Stimulated activated effector memory CD8-positive, alpha-beta T cell treated with anti-CD3 and anti-CD28 coated beads, Interleukin-12 subunit alpha, Interleukin-12 subunit beta, amount 100 ng/mL, for 72 hours (primary cell): ENCODE data around the gene TEF.

ENCODE experiments used
- ATAC-seq: fragments of 150-1000 bp; cut with Tn5 transposase; 2 replicates; pipeline ENCODE4 v1.10.0; 2021
- DNase-seq, 2 donors: peaks; one replicate each; pipeline ENCODE4 v3.0.0; 2021 to 2022; ENCODE audit warnings: low spot score in 2 of 2
- H3K27ac Mint-ChIP-seq: one replicate; pipeline ENCODE4 v1.8.0; 2022; ENCODE audit warnings: mild to moderate bottlenecking, mixed read lengths
- H3K36me3 Mint-ChIP-seq: one replicate; pipeline ENCODE4 v1.8.0; 2022; ENCODE audit warnings: mild to moderate bottlenecking, mixed read lengths
- H3K4me1 Mint-ChIP-seq: one replicate; pipeline ENCODE4 v1.8.0; 2022; ENCODE audit warnings: mixed read lengths
- H3K4me3 Mint-ChIP-seq: one replicate; pipeline ENCODE4 v1.8.0; 2022; ENCODE audit warnings: mild to moderate bottlenecking, mixed read lengths
- H3K9me3 Mint-ChIP-seq: one replicate; pipeline ENCODE4 v1.8.0; 2022; ENCODE audit warnings: mixed read lengths

The TEF gene, protein sequence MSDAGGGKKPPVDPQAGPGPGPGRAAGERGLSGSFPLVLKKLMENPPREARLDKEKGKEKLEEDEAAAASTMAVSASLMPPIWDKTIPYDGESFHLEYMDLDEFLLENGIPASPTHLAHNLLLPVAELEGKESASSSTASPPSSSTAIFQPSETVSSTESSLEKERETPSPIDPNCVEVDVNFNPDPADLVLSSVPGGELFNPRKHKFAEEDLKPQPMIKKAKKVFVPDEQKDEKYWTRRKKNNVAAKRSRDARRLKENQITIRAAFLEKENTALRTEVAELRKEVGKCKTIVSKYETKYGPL

DNA sequence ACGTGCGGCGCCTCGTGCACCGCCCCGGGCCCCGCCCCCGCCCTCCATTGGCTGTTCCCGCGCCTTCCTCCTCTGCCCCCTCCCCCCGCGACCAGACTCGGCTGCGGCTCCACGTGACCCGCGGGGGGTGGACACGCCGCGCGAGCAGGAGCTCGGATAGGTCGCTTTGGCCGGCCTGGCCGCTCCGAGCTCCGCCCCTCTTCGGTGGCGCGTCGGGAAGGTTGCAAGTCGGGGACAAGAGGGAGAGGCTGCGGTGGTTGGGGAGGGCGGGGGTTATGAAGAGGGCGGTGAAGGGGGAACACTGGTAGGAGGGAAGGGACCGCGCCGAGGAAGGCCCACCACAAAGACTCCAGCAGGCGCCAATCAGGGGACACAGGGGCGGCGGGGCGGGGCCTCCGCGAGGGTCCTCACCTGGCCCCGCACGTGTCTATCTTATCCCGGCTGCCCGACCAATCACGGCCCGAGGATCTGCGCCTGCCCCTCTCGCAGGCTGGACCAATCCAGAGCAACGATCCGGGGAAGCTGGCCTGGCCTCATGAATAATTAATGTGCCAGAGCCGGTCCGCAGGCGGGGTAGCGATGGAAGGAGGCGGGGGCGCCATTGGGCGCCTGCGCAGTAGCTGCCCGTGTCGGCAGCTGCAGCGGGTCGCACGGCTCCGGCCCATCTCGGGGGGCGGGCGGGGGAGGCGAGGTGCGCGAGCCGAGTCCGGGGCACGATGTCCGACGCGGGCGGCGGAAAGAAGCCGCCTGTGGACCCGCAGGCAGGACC lies at the start of gene TEF:
TSS of gene TEF (plus strand) at position 614 of the 769 bp plus-strand sequence. CDS start at position 717, 103 bp downstream.
- peaks cover 20% of the 10 kb centered on the region for H3K4me1 Mint-ChIP-seq
- H3K4me3 Mint-ChIP-seq: peak within 1 kb of the TSS; percentile 82
- DNase-seq (peak; percentile 93 to 96), ATAC-seq (peak; percentile 94)
- H3K9me3 Mint-ChIP-seq: no peaks in the 10 kb centered on the region
- peaks cover 7% of the 10 kb centered on the region for H3K36me3 Mint-ChIP-seq
- peak within 1 kb of the TSS; percentile 98 for H3K27ac Mint-ChIP-seq

DNA sequence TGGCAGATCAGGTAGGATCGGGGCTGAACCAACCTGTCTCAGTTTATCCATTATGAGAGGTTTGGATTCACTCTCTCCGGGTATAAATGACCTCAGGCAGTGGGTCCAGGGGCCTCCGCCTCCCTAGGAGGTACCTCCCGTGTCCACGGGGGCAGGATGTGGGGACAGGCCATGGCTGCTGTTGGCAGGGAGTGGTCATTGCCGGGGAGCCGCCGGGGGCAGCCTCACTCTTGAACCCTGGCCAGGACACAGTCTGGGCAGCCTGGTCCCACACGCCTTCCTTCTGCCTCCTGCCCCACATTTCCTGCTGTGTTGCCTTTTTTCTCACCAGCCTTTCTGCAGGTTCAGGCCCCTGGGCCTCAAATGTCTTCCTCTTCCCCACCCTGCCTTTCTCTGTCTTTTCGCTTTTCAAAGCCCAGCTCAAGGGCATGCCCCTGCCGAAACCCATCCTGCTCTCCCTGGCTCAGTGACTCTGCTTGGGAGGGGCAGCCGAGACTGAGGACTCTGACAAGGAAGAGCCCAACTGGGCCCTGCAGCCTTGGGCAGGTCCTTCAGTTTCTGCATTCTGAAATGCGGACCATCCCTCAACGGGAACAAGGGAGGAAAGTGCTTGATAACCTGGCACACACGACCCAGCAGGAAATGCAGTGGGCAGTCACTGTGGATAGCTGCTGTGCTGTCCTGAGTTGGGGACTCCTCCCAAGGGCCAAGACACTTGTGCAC lies 49.4 kb upstream of the TEF start:
- no peak overlapping the region for H3K4me3 Mint-ChIP-seq
- no peaks in the 10 kb centered on the region for H3K9me3 Mint-ChIP-seq
- ATAC-seq: no peak
- H3K4me1 Mint-ChIP-seq: no peaks in the 10 kb centered on the region
- peak overlapping the region; percentile 39 for H3K27ac Mint-ChIP-seq
- no peak for DNase-seq
- peaks cover 61% of the 10 kb centered on the region for H3K36me3 Mint-ChIP-seq

GRCh38 chr22:41333806-41334205 lies 47.9 kb upstream of the TEF start:
- Mint-ChIP-seq H3K4me3 (no peak overlapping the region), H3K27ac (peak overlapping the region; percentile 39), H3K9me3 (no peaks in the 10 kb centered on the region), H3K36me3 (peaks cover 52% of the 10 kb centered on the region), H3K4me1 (no peaks in the 10 kb centered on the region)
- ATAC-seq (no peak), DNase-seq (no peak)

DNA sequence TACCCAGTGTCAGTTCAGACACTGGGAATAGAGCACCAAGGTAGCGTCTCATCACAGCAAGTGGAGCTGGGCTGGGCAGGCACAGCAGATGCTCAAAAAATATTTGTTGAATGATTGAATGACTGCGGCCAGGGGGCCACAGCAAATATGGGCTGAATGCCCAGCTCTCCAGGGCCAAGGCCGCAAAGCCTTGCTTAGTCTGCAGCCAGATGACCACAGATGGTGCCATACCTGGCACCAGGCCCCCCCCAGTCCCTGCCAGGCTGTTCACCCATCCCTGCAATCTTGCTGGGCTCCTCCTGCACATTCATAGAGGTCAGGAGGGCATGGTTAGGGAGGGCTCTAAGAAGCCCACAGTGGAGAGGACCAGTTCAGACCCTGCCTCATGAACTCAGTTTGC lies 47.5 kb upstream of the TEF start:
- no peak for ATAC-seq
- H3K9me3 Mint-ChIP-seq: no peaks in the 10 kb centered on the region
- no peak overlapping the region for H3K4me3 Mint-ChIP-seq
- no peak for DNase-seq
- no peaks in the 10 kb centered on the region for H3K4me1 Mint-ChIP-seq
- peaks cover 48% of the 10 kb centered on the region for H3K36me3 Mint-ChIP-seq
- H3K27ac Mint-ChIP-seq: peak overlapping the region; percentile 39

- H3K9me3 Mint-ChIP-seq: no peaks in the 10 kb centered on the region
- DNase-seq (no peak), ATAC-seq (no peak)
- no peaks in the 10 kb centered on the region for H3K4me1 Mint-ChIP-seq
- peak overlapping the region; percentile 50 for H3K27ac Mint-ChIP-seq
- no peak overlapping the region for H3K4me3 Mint-ChIP-seq
- H3K36me3 Mint-ChIP-seq: peaks cover 42% of the 10 kb centered on the region
These were observed 46.6 kb upstream of the TEF start for GRCh38 chr22:41334951-41335635.

DNA sequence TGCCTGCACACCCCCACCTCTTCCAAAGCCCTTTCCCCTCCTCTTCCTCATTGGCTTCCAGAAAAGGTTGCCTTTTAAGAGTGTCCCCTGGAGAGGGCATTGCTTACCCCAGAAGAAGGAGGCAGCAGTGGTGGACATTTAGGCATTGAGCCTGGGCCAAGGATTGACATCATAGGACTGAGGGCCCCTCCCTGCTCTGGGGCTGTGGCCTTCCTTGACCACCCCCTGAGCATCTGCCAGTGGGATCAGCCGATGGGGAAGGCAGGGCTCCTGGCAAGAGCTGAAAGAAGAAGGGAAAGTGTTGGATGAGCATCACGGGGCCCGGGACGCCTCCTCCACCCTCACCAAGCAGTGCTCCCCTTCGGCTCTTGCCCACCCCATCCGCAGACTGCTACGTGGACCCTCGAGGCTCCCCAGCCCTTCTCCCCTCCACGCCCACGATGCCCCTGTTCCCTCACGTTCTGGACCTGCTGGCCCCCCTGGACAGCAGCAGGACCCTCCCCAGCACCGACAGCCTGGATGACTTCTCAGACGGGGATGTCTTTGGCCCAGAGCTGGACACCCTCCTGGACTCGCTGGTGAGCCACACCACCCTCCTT lies 43.0 kb upstream of the TEF start:
- no peaks in the 10 kb centered on the region for H3K9me3 Mint-ChIP-seq
- no peaks in the 10 kb centered on the region for H3K4me1 Mint-ChIP-seq
- H3K36me3 Mint-ChIP-seq: peaks cover 36% of the 10 kb centered on the region
- ATAC-seq (no peak), DNase-seq (no peak)
- peak overlapping the region; percentile 50 for H3K27ac Mint-ChIP-seq
- H3K4me3 Mint-ChIP-seq: no peak overlapping the region

GRCh38 chr22:41339823-41340222 lies 41.9 kb upstream of the TEF start:
- H3K4me3 Mint-ChIP-seq: no peak overlapping the region
- H3K36me3 Mint-ChIP-seq: peaks cover 43% of the 10 kb centered on the region
- no peaks in the 10 kb centered on the region for H3K4me1 Mint-ChIP-seq
- H3K27ac Mint-ChIP-seq: no peak overlapping the region
- ATAC-seq (no peak), DNase-seq (no peak)
- no peaks in the 10 kb centered on the region for H3K9me3 Mint-ChIP-seq

DNA sequence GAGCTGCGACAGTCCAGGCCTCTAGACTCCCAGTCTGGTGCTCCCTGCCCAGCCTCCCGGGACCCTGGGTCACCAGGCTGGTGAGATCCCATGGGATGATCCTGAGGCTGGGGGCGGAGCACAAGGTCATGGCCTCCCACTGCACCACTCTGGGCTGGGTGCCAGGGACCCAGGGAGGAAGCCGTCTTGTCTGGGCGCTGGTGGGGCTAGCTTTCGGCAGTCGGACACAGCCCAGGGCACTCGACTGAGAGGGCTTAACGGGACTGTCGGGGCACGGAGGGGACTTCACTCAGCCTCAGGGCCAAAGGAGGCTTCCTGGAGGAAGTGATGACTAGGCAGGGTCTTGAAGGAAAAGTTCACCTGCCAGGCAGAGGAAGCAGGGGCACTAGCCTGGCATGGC lies 41.4 kb upstream of the TEF start:
- Mint-ChIP-seq H3K4me1 (no peaks in the 10 kb centered on the region), H3K27ac (peak overlapping the region; percentile 56), H3K9me3 (no peaks in the 10 kb centered on the region), H3K4me3 (no peak overlapping the region), H3K36me3 (peaks cover 47% of the 10 kb centered on the region)
- no peak for DNase-seq
- ATAC-seq: no peak

DNA sequence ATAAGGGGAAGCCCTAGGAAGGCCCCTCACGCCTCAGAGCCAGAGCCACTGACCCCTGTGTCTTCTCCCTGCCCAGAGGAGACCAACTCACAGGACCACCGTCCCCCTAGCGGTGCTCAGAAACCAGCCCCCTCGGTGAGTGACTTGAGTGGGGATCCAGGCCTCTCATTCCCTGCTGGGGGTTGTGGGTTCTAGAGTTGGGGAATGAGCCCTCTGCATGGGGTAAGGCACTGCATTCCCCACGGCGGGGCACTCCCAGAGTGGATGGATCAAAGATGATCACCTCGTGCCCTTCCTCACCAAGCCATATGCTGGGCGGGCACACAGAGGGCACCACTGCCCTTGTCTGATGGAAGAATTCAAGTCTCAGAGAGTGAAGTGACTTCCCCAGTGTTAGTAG lies 40.7 kb upstream of the TEF start:
- Mint-ChIP-seq H3K27ac (peak overlapping the region; percentile 56), H3K36me3 (peaks cover 53% of the 10 kb centered on the region), H3K9me3 (no peaks in the 10 kb centered on the region), H3K4me3 (no peak overlapping the region), H3K4me1 (no peaks in the 10 kb centered on the region)
- ATAC-seq: no peak
- no peak for DNase-seq

GRCh38 chr22:41341990-41342389 lies 39.8 kb upstream of the TEF start:
- no peak overlapping the region for H3K27ac Mint-ChIP-seq
- H3K36me3 Mint-ChIP-seq: peaks cover 61% of the 10 kb centered on the region
- ATAC-seq: peak; percentile 78
- H3K4me3 Mint-ChIP-seq: no peak overlapping the region
- DNase-seq: no peak
- H3K4me1 Mint-ChIP-seq: no peaks in the 10 kb centered on the region
- no peaks in the 10 kb centered on the region for H3K9me3 Mint-ChIP-seq

DNA sequence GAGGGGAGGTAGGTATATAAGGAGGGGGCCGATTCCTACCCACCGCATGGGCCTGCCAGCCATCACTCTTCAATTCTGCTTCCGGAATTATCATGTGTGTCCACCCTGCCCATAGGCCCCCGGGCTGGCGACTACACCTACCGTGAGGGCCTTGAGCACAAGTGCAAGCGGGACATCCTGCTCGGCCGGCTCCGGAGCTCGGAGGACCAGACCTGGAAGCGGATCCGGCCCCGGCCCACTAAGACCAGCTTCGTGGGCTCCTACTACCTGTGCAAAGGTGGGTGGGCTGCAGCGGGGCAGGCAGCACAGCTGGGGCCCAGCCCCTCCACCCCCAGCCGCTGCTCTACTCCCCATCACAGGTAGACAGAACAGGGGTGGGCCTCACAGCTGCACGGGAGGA lies 38.4 kb upstream of the TEF start:
- Mint-ChIP-seq H3K36me3 (peaks cover 68% of the 10 kb centered on the region), H3K4me3 (no peak overlapping the region), H3K27ac (no peak overlapping the region), H3K9me3 (no peaks in the 10 kb centered on the region), H3K4me1 (no peaks in the 10 kb centered on the region)
- DNase-seq (no peak), ATAC-seq (no peak)

- Mint-ChIP-seq H3K9me3 (no peaks in the 10 kb centered on the region), H3K27ac (peak overlapping the region; percentile 40), H3K4me1 (no peaks in the 10 kb centered on the region), H3K36me3 (peaks cover 72% of the 10 kb centered on the region), H3K4me3 (no peak overlapping the region)
- DNase-seq: no peak
- no peak for ATAC-seq
These were observed 38.0 kb upstream of the TEF start for GRCh38 chr22:41343717-41344116.

GRCh38 chr22:41344189-41344788 lies 37.5 kb upstream of the TEF start:
- Mint-ChIP-seq H3K9me3 (no peaks in the 10 kb centered on the region), H3K36me3 (peaks cover 73% of the 10 kb centered on the region), H3K4me1 (no peaks in the 10 kb centered on the region), H3K4me3 (no peak overlapping the region), H3K27ac (peak overlapping the region; percentile 40)
- ATAC-seq (no peak), DNase-seq (no peak)

DNA sequence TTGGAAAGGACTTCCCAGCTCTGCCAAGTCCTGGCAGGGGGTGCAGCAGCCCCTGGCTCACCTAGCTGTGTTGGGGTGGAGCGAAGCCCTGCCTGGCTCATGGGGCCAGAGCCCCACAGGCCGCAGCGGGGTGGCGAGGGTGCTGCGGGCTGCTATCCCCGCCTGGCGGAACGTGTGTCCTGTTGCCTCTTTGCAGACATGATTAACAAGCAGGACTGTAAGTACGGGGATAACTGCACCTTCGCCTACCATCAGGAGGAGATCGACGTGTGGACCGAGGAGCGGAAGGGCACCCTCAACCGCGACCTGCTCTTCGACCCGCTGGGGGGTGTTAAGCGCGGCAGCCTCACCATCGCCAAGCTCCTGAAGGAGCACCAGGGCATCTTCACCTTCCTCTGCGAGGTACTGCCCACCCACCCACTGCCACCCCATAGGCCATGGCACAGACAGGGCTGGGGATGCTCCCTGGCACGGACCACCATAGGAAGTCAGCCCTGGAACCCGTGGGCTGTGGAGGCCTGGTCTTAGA lies 35.9 kb upstream of the TEF start:
- no peaks in the 10 kb centered on the region for H3K9me3 Mint-ChIP-seq
- DNase-seq (no peak), ATAC-seq (no peak)
- no peak overlapping the region for H3K4me3 Mint-ChIP-seq
- no peak overlapping the region for H3K27ac Mint-ChIP-seq
- H3K4me1 Mint-ChIP-seq: no peaks in the 10 kb centered on the region
- H3K36me3 Mint-ChIP-seq: peaks cover 76% of the 10 kb centered on the region
